Measurements from ENCODE around the gene MYRIP.
"Not testable (repeated sequence)": the region's sequence is repeated elsewhere in the genome, so short reads cannot be mapped to it uniquely, and the experiment has no call there.

Gene MYRIP

GRCh38 chr3:40024526-40024925, 215.1 kb downstream of the MYRIP start:
- no peak for DNase-seq (ENCODE audit: low read depth in 2 of 3, low spot score in 1 of 3)

GRCh38 chr3:40025892-40026291, 216.5 kb downstream of the MYRIP start:
- not testable (repeated sequence) for DNase-seq (ENCODE audit: low read depth in 2 of 3, low spot score in 1 of 3)

GRCh38 chr3:40035177-40035576, 225.8 kb downstream of the MYRIP start:
- no peak for DNase-seq (ENCODE audit: low read depth in 2 of 3, low spot score in 1 of 3)

- DNase-seq (ENCODE audit: low read depth in 2 of 3, low spot score in 1 of 3) = no peak
These were observed 228.2 kb downstream of the MYRIP start for GRCh38 chr3:40037582-40037981.

- no peak for DNase-seq (ENCODE audit: low read depth in 2 of 3, low spot score in 1 of 3)
These were observed 233.5 kb downstream of the MYRIP start for GRCh38 chr3:40042752-40043443.

- DNase-seq (ENCODE audit: low read depth in 2 of 3, low spot score in 1 of 3) = no peak
These were observed 234.0 kb downstream of the MYRIP start for GRCh38 chr3:40043444-40043755.

- no peak for DNase-seq (ENCODE audit: low read depth in 2 of 3, low spot score in 1 of 3)
These were observed 235.1 kb downstream of the MYRIP start for GRCh38 chr3:40044487-40044886.

GRCh38 chr3:40045051-40045450, 235.6 kb downstream of the MYRIP start:
- DNase-seq (ENCODE audit: low read depth in 2 of 3, low spot score in 1 of 3) = no peak

- no peak for DNase-seq (ENCODE audit: low read depth in 2 of 3, low spot score in 1 of 3)
These were observed 236.7 kb downstream of the MYRIP start for GRCh38 chr3:40046149-40046548.

GRCh38 chr3:40047406-40047805, 238.0 kb downstream of the MYRIP start:
- no peak for DNase-seq (ENCODE audit: low read depth in 2 of 3, low spot score in 1 of 3)

GRCh38 chr3:40053663-40054062, 244.3 kb downstream of the MYRIP start:
- no peak for DNase-seq (ENCODE audit: low read depth in 2 of 3, low spot score in 1 of 3)

GRCh38 chr3:40054568-40055222, 245.3 kb downstream of the MYRIP start:
- no peak for DNase-seq (ENCODE audit: low read depth in 2 of 3, low spot score in 1 of 3)

GRCh38 chr3:40055361-40055760, 246.0 kb downstream of the MYRIP start:
- no peak for DNase-seq (ENCODE audit: low read depth in 2 of 3, low spot score in 1 of 3)

GRCh38 chr3:40055956-40056355, 246.5 kb downstream of the MYRIP start:
- no peak for DNase-seq (ENCODE audit: low read depth in 2 of 3, low spot score in 1 of 3)

- DNase-seq (ENCODE audit: low read depth in 2 of 3, low spot score in 1 of 3) = no peak
These were observed 247.7 kb downstream of the MYRIP start for GRCh38 chr3:40057077-40057476.

GRCh38 chr3:40057786-40058185, 248.4 kb downstream of the MYRIP start:
- DNase-seq (ENCODE audit: low read depth in 2 of 3, low spot score in 1 of 3) = no peak

GRCh38 chr3:40068636-40069035, 259.2 kb downstream of the MYRIP start:
- DNase-seq (ENCODE audit: low read depth in 2 of 3, low spot score in 1 of 3) = no peak

GRCh38 chr3:40070816-40071215, 261.4 kb downstream of the MYRIP start:
- no peak for DNase-seq (ENCODE audit: low read depth in 2 of 3, low spot score in 1 of 3)

GRCh38 chr3:40071683-40072238, 262.4 kb downstream of the MYRIP start:
- no peak for DNase-seq (ENCODE audit: low read depth in 2 of 3, low spot score in 1 of 3)

- no peak for DNase-seq (ENCODE audit: low read depth in 2 of 3, low spot score in 1 of 3)
These were observed 264.1 kb downstream of the MYRIP start for GRCh38 chr3:40073310-40074007.

- not testable (repeated sequence) for DNase-seq (ENCODE audit: low read depth in 2 of 3, low spot score in 1 of 3)
These were observed 267.7 kb downstream of the MYRIP start for GRCh38 chr3:40077139-40077538.

GRCh38 chr3:40077828-40078492, 268.6 kb downstream of the MYRIP start:
- not testable (repeated sequence) for DNase-seq (ENCODE audit: low read depth in 2 of 3, low spot score in 1 of 3)

Data from stimulated activated CD4-positive, alpha-beta T cell treated with anti-CD3 and anti-CD28 coated beads, Interleukin-12 subunit alpha, Interleukin-12 subunit beta, amount 100 ng/mL, for 48 hours (primary cell).